ENCODE results near the gene OTUD7B. TPM values are rescaled to one million over a fixed set of nuclear protein-coding genes. Genes with fewer than 3 reads are reported as not detected.

The OTUD7B gene
- total and polyA plus RNA-seq, 10 of the 15 experiments (the other 5 are each of a cell fraction or from before 2014, with no cell fraction given): 1.7 to 24.9 (median 6.6) TPM

DNA sequence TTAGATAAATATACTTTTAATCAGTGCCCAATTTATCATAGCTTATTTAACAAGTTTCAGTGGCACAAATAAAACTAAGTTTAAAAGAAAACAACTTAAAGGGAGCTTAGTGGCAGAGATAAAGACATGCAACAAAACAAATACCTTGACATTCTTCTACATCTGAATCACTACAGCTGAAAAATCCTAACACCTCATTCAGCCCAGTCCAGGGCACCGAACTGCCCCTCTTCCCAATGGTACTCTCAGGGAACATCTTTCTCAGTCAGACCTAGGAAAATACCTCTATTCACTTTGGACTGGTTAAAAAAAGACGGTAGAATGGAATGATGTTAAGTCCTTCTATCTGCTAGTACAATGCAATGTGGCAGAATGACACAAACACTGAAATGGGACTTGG lies 8.3 kb downstream of the OTUD7B start:
- no peak overlapping the region for H3K4me2 ChIP-seq (ENCODE audit: control insufficient read depth, insufficient read depth)
- peaks cover 3% of the 10 kb centered on the region for H3K79me2 ChIP-seq (ENCODE audit: control insufficient read depth, insufficient read depth, low read length)
- CTCF ChIA-PET: interaction anchor here (1.7 to 2.1 kb wide), 2 partner anchors 8 to 35 kb away, joined by 4 read pairs; partner anchors contain the start of gene OTUD7B
- 0 out of 4 replicates have a peak, but pooled peaks cover 0 to 4% of the 10 kb centered on the region in 2 experiments for H3K36me3 ChIP-seq (ENCODE audit: control insufficient read depth in 2 of 2, insufficient read depth in 2 of 2, low read length in 1 of 2)
- no peak overlapping the region for H2AFZ ChIP-seq (ENCODE audit: control insufficient read depth, low read depth, low read length)
- POLR2A ChIA-PET: no interaction called here
- FAIRE-seq (no peak), DNase-seq (ENCODE audit: low read depth, low spot score) (no peak), ATAC-seq (no peak)
- H3K4me3 ChIP-seq: no peak overlapping the region
- intact Hi-C loops (cut with micrococcal nuclease; ENCODE audit: unreplicated experiment) (no loop called here), in situ Hi-C loops (cut with MboI) (no loop called here)
- H3K27ac ChIP-seq (ENCODE audit: control insufficient read depth, insufficient read depth): no peak overlapping the region
- H3K9me3 ChIP-seq (replicated peaks; ENCODE audit: control insufficient read depth, insufficient read depth, low read length): no peaks in the 10 kb centered on the region
- no peaks in the 10 kb centered on the region for H4K20me1 ChIP-seq (ENCODE audit: control insufficient read depth, insufficient read depth)
- WGBS (ENCODE audit: insufficient coverage, insufficient replicate concordance, low lambda C conversion rate, missing lambda C conversion rate): 95% methylated on average over 2 of the region's 2 CpGs
- no peaks in the 10 kb centered on the region for H3K27me3 ChIP-seq (replicated peaks in 1 of 2; ENCODE audit: control insufficient read depth in 2 of 2, insufficient read depth in 2 of 2, low read length in 1 of 2)
- no peak overlapping the region for H3K9ac ChIP-seq (ENCODE audit: control insufficient read depth, insufficient read depth, low read length)
- H3K4me1 ChIP-seq (ENCODE audit: control insufficient read depth, insufficient read depth, low read length): peaks cover 19% of the 10 kb centered on the region; the same call in 1 of the 2 replicates
- RAD21 ChIA-PET (ENCODE audit: unreplicated experiment): no interaction called here
- TF ChIP-seq TCF3 (IDR thresholded peaks at IDR 0.05; ENCODE audit: borderline replicate concordance, insufficient read depth, low read depth, low read length) (no peak), ZBTB11 (CRISPR knock-in tag; IDR thresholded peaks at IDR 0.05) (no peak), MEF2A (IDR thresholded peaks at IDR 0.05; ENCODE audit: insufficient read depth, low read depth, low read length) (no peak), POLR2AphosphoS5 (IDR thresholded peaks at IDR 0.05; ENCODE audit: low read length) (no peak), TAF1 (IDR thresholded peaks at IDR 0.05; ENCODE audit: borderline replicate concordance, low read depth, low read length) (no peak), CREB1 (IDR thresholded peaks at IDR 0.05; ENCODE audit: low read depth) (no peak), POLR2AphosphoS2 (IDR thresholded peaks at IDR 0.05; ENCODE audit: low read depth, low read length) (no peak), MEF2B (IDR thresholded peaks at IDR 0.05; ENCODE audit: partially characterized antibody, poor library complexity, severe bottlenecking) (no peak), YY1 (IDR thresholded peaks at IDR 0.05; ENCODE audit: low read depth, low read length) (no peak)
- TF ChIP-seq, protein P1, sequence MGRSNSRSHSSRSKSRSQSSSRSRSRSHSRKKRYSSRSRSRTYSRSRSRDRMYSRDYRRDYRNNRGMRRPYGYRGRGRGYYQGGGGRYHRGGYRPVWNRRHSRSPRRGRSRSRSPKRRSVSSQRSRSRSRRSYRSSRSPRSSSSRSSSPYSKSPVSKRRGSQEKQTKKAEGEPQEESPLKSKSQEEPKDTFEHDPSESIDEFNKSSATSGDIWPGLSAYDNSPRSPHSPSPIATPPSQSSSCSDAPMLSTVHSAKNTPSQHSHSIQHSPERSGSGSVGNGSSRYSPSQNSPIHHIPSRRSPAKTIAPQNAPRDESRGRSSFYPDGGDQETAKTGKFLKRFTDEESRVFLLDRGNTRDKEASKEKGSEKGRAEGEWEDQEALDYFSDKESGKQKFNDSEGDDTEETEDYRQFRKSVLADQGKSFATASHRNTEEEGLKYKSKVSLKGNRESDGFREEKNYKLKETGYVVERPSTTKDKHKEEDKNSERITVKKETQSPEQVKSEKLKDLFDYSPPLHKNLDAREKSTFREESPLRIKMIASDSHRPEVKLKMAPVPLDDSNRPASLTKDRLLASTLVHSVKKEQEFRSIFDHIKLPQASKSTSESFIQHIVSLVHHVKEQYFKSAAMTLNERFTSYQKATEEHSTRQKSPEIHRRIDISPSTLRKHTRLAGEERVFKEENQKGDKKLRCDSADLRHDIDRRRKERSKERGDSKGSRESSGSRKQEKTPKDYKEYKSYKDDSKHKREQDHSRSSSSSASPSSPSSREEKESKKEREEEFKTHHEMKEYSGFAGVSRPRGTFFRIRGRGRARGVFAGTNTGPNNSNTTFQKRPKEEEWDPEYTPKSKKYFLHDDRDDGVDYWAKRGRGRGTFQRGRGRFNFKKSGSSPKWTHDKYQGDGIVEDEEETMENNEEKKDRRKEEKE (IDR thresholded peaks at IDR 0.05): no peak
- TF ChIP-seq, protein P2, sequence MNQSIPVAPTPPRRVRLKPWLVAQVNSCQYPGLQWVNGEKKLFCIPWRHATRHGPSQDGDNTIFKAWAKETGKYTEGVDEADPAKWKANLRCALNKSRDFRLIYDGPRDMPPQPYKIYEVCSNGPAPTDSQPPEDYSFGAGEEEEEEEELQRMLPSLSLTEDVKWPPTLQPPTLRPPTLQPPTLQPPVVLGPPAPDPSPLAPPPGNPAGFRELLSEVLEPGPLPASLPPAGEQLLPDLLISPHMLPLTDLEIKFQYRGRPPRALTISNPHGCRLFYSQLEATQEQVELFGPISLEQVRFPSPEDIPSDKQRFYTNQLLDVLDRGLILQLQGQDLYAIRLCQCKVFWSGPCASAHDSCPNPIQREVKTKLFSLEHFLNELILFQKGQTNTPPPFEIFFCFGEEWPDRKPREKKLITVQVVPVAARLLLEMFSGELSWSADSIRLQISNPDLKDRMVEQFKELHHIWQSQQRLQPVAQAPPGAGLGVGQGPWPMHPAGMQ (IDR thresholded peaks at IDR 0.05; ENCODE audit: borderline replicate concordance): no peak
- SMC1A ChIA-PET (ENCODE audit: uncharacterized antibody, unreplicated experiment): interaction anchor here (1.5 to 1.6 kb wide), 2 partner anchors 10 to 40 kb away, joined by 7 to 8 read pairs; no protein-coding TSS in a partner anchor
- BruUV-seq (replicated peaks): no TSS peak
